ENCODE results near the gene DSCAML1.

The DSCAML1 gene

GRCh38 chr11:117605331-117605730 is 191.7 kb downstream of the DSCAML1 start:
- DNase-seq (ENCODE audit: low read depth): no peak

- DNase-seq (ENCODE audit: low read depth): peak; percentile 39
Observed at GRCh38 chr11:117604336-117604995, 192.6 kb downstream of the DSCAML1 start.

GRCh38 chr11:117603932-117604331 is 193.1 kb downstream of the DSCAML1 start:
- DNase-seq (ENCODE audit: low read depth): no peak

- DNase-seq (ENCODE audit: low read depth): no peak
Observed at GRCh38 chr11:117601006-117601708, 195.9 kb downstream of the DSCAML1 start.

GRCh38 chr11:117600234-117600783 is 196.7 kb downstream of the DSCAML1 start:
- no peak for DNase-seq (ENCODE audit: low read depth)

GRCh38 chr11:117597071-117597470 is 199.9 kb downstream of the DSCAML1 start:
- peak; percentile 37 for DNase-seq (ENCODE audit: low read depth)

GRCh38 chr11:117595440-117595839 is 201.6 kb downstream of the DSCAML1 start:
- peak; percentile 7 for DNase-seq (ENCODE audit: low read depth)

GRCh38 chr11:117594721-117595120 is 202.3 kb downstream of the DSCAML1 start:
- DNase-seq (ENCODE audit: low read depth): no peak

GRCh38 chr11:117593065-117593464 is 204.0 kb downstream of the DSCAML1 start:
- DNase-seq (ENCODE audit: low read depth): no peak

- DNase-seq (ENCODE audit: low read depth): no peak
Observed at GRCh38 chr11:117591316-117592039, 205.5 kb downstream of the DSCAML1 start.

GRCh38 chr11:117589063-117589462 is 208.0 kb downstream of the DSCAML1 start:
- DNase-seq (ENCODE audit: low read depth): no peak

- DNase-seq (ENCODE audit: low read depth): no peak
Observed at GRCh38 chr11:117588166-117588810, 208.7 kb downstream of the DSCAML1 start.

- no peak for DNase-seq (ENCODE audit: low read depth)
Observed at GRCh38 chr11:117587416-117587815, 209.6 kb downstream of the DSCAML1 start.

GRCh38 chr11:117586392-117586791 is 210.6 kb downstream of the DSCAML1 start:
- DNase-seq (ENCODE audit: low read depth): no peak

GRCh38 chr11:117585631-117586030 is 211.4 kb downstream of the DSCAML1 start:
- no peak for DNase-seq (ENCODE audit: low read depth)

- DNase-seq (ENCODE audit: low read depth): peak; percentile 7
Observed at GRCh38 chr11:117584056-117584830, 212.8 kb downstream of the DSCAML1 start.

- DNase-seq (ENCODE audit: low read depth): no peak
Observed at GRCh38 chr11:117583063-117583801, 213.8 kb downstream of the DSCAML1 start.

- DNase-seq (ENCODE audit: low read depth): no peak
Observed at GRCh38 chr11:117582433-117582832, 214.6 kb downstream of the DSCAML1 start.

- no peak for DNase-seq (ENCODE audit: low read depth)
Observed at GRCh38 chr11:117580866-117581265, 216.2 kb downstream of the DSCAML1 start.

- DNase-seq (ENCODE audit: low read depth): no peak
Observed at GRCh38 chr11:117579161-117579560, 217.9 kb downstream of the DSCAML1 start.

GRCh38 chr11:117575856-117576255 is 221.2 kb downstream of the DSCAML1 start:
- DNase-seq (ENCODE audit: low read depth): no peak
